Progenitor cell of endocrine pancreas (in vitro differentiated cells): Measurements from ENCODE around the gene SUFU. TPM values are rescaled to one million over a fixed set of nuclear protein-coding genes. Genes with fewer than 3 reads are reported as not detected.

ENCODE experiments used
- DNase-seq: peaks from one replicate; pipeline ENCODE4 v3.0.0; 2021; ENCODE audit warnings: low spot score; ENCODE audit not compliant: unreplicated experiment
- H3K27ac Mint-ChIP-seq: 2 replicates; pipeline ENCODE4 v1.8.0; 2021; ENCODE audit warnings: mild to moderate bottlenecking, moderate library complexity, mixed read lengths
- H3K27me3 Mint-ChIP-seq: 2 replicates; pipeline ENCODE4 v1.8.0; 2021; ENCODE audit warnings: mixed read lengths
- H3K36me3 Mint-ChIP-seq: 2 replicates; pipeline ENCODE4 v1.8.0; 2022; ENCODE audit warnings: mixed read lengths; ENCODE audit not compliant: insufficient read depth
- H3K4me1 Mint-ChIP-seq: 2 replicates; pipeline ENCODE4 v1.8.0; 2021; ENCODE audit warnings: low read depth, mixed read lengths
- H3K4me3 Mint-ChIP-seq: 2 replicates; pipeline ENCODE4 v1.8.0; 2021; ENCODE audit warnings: low read depth, mild to moderate bottlenecking, moderate library complexity, mixed read lengths
- H3K9me3 Mint-ChIP-seq: 2 replicates; pipeline ENCODE4 v1.8.0; 2021; ENCODE audit warnings: low read depth, mixed read lengths
- CTCF ChIP-seq: fragments of 200-600 bp; sonication (generic); IDR thresholded peaks from one replicate; pipeline ENCODE4 v1.5.0; 2021; ENCODE audit warnings: antibody characterized with exemption, mild to moderate bottlenecking; ENCODE audit not compliant: unreplicated experiment
- total RNA-seq: library from RNA; stranded (reverse); gene quantifications from 2 replicates; pipeline ENCODE4 v1.2.1, GENCODE V29; 2021

SUFU gene
- total RNA-seq, 1 donor from 2014 or later = 25.8 TPM

GRCh38 chr10:102597131-102597991, 93.6 kb downstream of the SUFU start:
- no peaks in the 10 kb centered on the region for H3K27me3 Mint-ChIP-seq
- no peak for TF ChIP-seq CTCF
- peaks cover 7% of the 10 kb centered on the region for H3K36me3 Mint-ChIP-seq
- no peak overlapping the region for H3K4me3 Mint-ChIP-seq
- H3K4me1 Mint-ChIP-seq = peaks cover 26% of the 10 kb centered on the region
- peak overlapping the region; percentile 24 for H3K27ac Mint-ChIP-seq
- DNase-seq = no peak
- H3K9me3 Mint-ChIP-seq = no peaks in the 10 kb centered on the region

GRCh38 chr10:102598243-102598642, 94.5 kb downstream of the SUFU start:
- no peak for DNase-seq
- H3K36me3 Mint-ChIP-seq = peaks cover 7% of the 10 kb centered on the region

GRCh38 chr10:102599565-102600327, 96.0 kb downstream of the SUFU start:
- H3K4me3 Mint-ChIP-seq = no peak overlapping the region
- no peak for DNase-seq
- no peaks in the 10 kb centered on the region for H3K9me3 Mint-ChIP-seq
- peaks cover 20% of the 10 kb centered on the region for H3K4me1 Mint-ChIP-seq
- peaks cover 12% of the 10 kb centered on the region for H3K36me3 Mint-ChIP-seq
- H3K27ac Mint-ChIP-seq = peak overlapping the region; percentile 93
- TF ChIP-seq CTCF = no peak
- no peaks in the 10 kb centered on the region for H3K27me3 Mint-ChIP-seq

More at GRCh38 chr10:102598243-102598642, 94.5 kb downstream of the SUFU start:
- no peaks in the 10 kb centered on the region for H3K9me3 Mint-ChIP-seq
- no peak overlapping the region for H3K27ac Mint-ChIP-seq
- peaks cover 20% of the 10 kb centered on the region for H3K4me1 Mint-ChIP-seq
- H3K4me3 Mint-ChIP-seq = no peak overlapping the region
- no peak for TF ChIP-seq CTCF
- H3K27me3 Mint-ChIP-seq = no peaks in the 10 kb centered on the region

DNA sequence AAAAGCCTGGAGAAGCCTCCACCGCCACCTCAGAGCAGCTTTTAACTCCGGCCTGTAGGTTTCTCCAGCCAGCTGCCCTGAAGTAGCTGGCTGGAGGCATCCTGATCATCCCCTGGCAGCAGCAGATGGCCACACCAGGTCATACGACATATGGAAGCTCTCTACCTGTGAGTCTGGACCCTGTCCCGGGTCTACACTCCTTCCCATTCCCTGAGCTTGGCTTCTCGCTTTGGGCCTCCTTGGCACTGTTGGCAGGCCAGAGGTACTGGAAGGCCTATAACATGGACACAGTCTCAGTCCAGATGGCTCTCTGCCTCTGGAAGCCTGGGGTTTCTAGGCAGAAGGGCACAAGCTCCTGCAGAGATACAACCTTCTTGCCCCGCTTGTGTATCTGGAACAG, 97.0 kb downstream of the SUFU start:
- H3K27ac Mint-ChIP-seq = peak overlapping the region; percentile 20
- no peaks in the 10 kb centered on the region for H3K27me3 Mint-ChIP-seq
- no peak overlapping the region for H3K4me3 Mint-ChIP-seq
- no peak for DNase-seq
- TF ChIP-seq CTCF = no peak
- peaks cover 12% of the 10 kb centered on the region for H3K36me3 Mint-ChIP-seq
- no peaks in the 10 kb centered on the region for H3K9me3 Mint-ChIP-seq
- H3K4me1 Mint-ChIP-seq = peaks cover 20% of the 10 kb centered on the region

- no peaks in the 10 kb centered on the region for H3K9me3 Mint-ChIP-seq
- H3K4me3 Mint-ChIP-seq = no peak overlapping the region
- H3K4me1 Mint-ChIP-seq = peaks cover 19% of the 10 kb centered on the region
- DNase-seq = no peak
- H3K27ac Mint-ChIP-seq = no peak overlapping the region
- H3K36me3 Mint-ChIP-seq = peaks cover 13% of the 10 kb centered on the region
- no peaks in the 10 kb centered on the region for H3K27me3 Mint-ChIP-seq
- TF ChIP-seq CTCF = no peak
Measured at GRCh38 chr10:102601639-102602038, 97.9 kb downstream of the SUFU start.
